HepG2 (cell line): ENCODE measurements around the gene SETD7. TPM values are rescaled to one million over a fixed set of nuclear protein-coding genes. Genes with fewer than 3 reads are reported as not detected.

ENCODE experiments used
- AKNA ChIP-seq: sonication (generic); formaldehyde crosslinking; IDR thresholded peaks from 2 replicates; pipeline ENCODE4 v1.4.0; 2020; ENCODE audit warnings: missing genetic modification reagents, borderline replicate concordance
- GABPB1 ChIP-seq: IDR thresholded peaks from 2 replicates; pipeline ENCODE4 v1.6.1; 2016; ENCODE audit warnings: mild to moderate bottlenecking, missing genetic modification reagents, moderate library complexity, missing compliant biosample characterization
- HNF4A ChIP-seq: sonication (generic); formaldehyde crosslinking; IDR thresholded peaks from 2 replicates; pipeline ENCODE4 v1.4.0; 2020; ENCODE audit warnings: missing genetic modification reagents
- MYNN ChIP-seq: sonication (generic); formaldehyde crosslinking; IDR thresholded peaks from 2 replicates; pipeline ENCODE4 v1.4.0; 2020; ENCODE audit warnings: mild to moderate bottlenecking, low read depth, missing genetic modification reagents
- TFAP4 ChIP-seq: sonication (generic); IDR thresholded peaks from 2 replicates; pipeline ENCODE4 v1.6.1; 2016; ENCODE audit warnings: low read depth, borderline replicate concordance
- ZFP1 ChIP-seq: IDR thresholded peaks from 2 replicates; pipeline ENCODE4 v1.6.1; 2016
- ZFP91 ChIP-seq: sonication (generic); formaldehyde crosslinking; IDR thresholded peaks from 2 replicates; pipeline ENCODE4 v1.9.0; 2022; ENCODE audit warnings: missing genetic modification reagents, mild to moderate bottlenecking, borderline replicate concordance
- ZNF256 ChIP-seq: sonication (generic); formaldehyde crosslinking; conservative IDR thresholded peaks from 2 replicates; pipeline ENCODE4 v1.4.0; 2020; ENCODE audit warnings: missing genetic modification reagents
- ZNF34 ChIP-seq: sonication (generic); formaldehyde crosslinking; IDR thresholded peaks from 2 replicates; pipeline ENCODE4 v1.4.0; 2020; ENCODE audit warnings: mild to moderate bottlenecking, missing genetic modification reagents, borderline replicate concordance
- polyA plus RNA-seq, 8 experiments: library from polyadenylated mRNA; depleted of rRNA in 3 of 8; stranded (reverse) in 7 of 8; unstranded in 1 of 8; fragments of >200 nt; fragmentation: Illumina TruSeq in 4 of 8; extraction: Trizol in 4 of 8; gene quantifications; 2 replicates each; pipeline versions ENCODE4 v1.2.1 to v1.2.3, GENCODE V29; 2011 to 2016; ENCODE audit warnings: low read depth in 4 of 8, missing spikeins in 1 of 8, mixed read lengths in 1 of 8; ENCODE audit not compliant: insufficient read depth in 1 of 8
- total RNA-seq, 5 experiments: library from RNA; depleted of rRNA; stranded (reverse); fragments of >200 nt; fragmentation: Illumina TruSeq; extraction: Trizol; gene quantifications; 2 replicates each; pipeline ENCODE4 v1.2.3, GENCODE V29; 2016; ENCODE audit warnings: low read depth in 1 of 5
- TF ChIP-seq, protein P1 (sequence below): sonication (generic); formaldehyde crosslinking; IDR thresholded peaks from 2 replicates; pipeline ENCODE4 v1.4.0; 2020; ENCODE audit warnings: mild to moderate bottlenecking, missing genetic modification reagents

Gene SETD7
- total and polyA plus RNA-seq, 2 of the 13 experiments (the other 11 are each of a cell fraction or from before 2014, with no cell fraction given), result 0.08 to 0.22 TPM

DNA sequence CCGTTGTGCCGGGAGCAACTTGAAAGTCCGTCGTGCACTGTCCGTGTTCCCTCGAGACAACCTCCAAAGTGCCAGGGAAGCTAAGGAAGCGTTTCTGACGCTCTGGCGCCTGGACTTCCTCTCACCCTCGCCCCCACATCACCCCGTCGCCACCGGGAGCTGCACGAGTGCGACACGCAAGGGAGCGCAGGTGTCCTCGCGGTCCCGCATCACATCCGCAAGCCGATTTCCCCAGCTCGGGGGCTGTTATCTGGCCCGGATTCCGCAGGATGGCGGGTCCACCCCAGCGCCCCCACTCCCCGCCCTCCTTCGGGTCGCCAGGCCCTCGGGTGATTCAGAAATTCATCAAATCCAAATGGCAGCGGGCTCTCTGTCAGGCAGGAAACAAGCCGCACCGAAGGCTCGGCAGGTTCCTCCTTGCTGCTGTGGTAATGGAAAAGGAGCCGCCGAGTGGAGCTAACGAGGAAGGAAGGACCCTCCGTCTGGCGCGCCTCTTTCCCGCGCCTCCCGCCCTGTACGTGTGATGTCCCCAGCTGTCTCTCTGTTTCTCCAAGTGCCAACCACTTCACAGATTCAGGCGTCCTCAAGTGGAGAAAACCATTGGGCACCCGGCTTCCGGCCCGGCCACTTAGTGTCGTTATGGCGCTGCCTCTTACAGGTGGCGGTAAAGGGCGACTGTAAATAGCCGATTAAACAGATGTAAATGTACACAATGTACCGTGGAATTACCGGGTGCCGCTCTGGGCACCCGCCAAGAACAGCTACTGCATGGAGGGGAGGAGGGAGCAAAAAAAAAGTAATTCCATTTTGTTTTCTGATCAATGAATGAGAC is 921 bp upstream of the SETD7 start (continued):
- TF ChIP-seq ZFP91 (CRISPR knock-in tag), result peak; percentile 36; the same call in 1 of the 2 replicates
- no peak for TF ChIP-seq HNF4A (CRISPR knock-in tag)
- TF ChIP-seq GABPB1 (CRISPR knock-in tag), result 0 out of 2 replicates have a peak, but pooled peaks have one; percentile 53
- TF ChIP-seq AKNA (CRISPR knock-in tag), result no peak
- TF ChIP-seq ZNF34 (CRISPR knock-in tag), result no peak
- TF ChIP-seq MYNN, result no peak
- TF ChIP-seq, protein P1, sequence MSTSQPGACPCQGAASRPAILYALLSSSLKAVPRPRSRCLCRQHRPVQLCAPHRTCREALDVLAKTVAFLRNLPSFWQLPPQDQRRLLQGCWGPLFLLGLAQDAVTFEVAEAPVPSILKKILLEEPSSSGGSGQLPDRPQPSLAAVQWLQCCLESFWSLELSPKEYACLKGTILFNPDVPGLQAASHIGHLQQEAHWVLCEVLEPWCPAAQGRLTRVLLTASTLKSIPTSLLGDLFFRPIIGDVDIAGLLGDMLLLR (CRISPR knock-in tag), result no peak
- TF ChIP-seq ZNF256 (CRISPR knock-in tag), result no peak
- TF ChIP-seq TFAP4, result no peak
- TF ChIP-seq ZFP1 (CRISPR knock-in tag), result no peak
